Measurements from ENCODE around the gene SLC39A5. TPM values are rescaled to one million over a fixed set of nuclear protein-coding genes. Genes with fewer than 3 reads are reported as not detected.

The SLC39A5 gene
- total and polyA plus RNA-seq, 2 experiments from 2014 or later: not detected

GRCh38 chr12:56234746-56235436 is 5.0 kb downstream of the SLC39A5 start:
- no peak overlapping the region for H3K9ac ChIP-seq
- no peaks in the 10 kb centered on the region for H3K27me3 ChIP-seq (replicated peaks; ENCODE audit: insufficient read depth)
- H3K9me2 ChIP-seq (ENCODE audit: insufficient read depth): no peaks in the 10 kb centered on the region
- no peak for TF ChIP-seq EZH2 (IDR thresholded peaks at IDR 0.05; ENCODE audit: insufficient read depth, poor library complexity, severe bottlenecking)
- H3F3A ChIP-seq (ENCODE audit: insufficient read depth): peaks cover 10% of the 10 kb centered on the region; the same call in 1 of the 2 replicates
- in situ Hi-C loops (cut with MboI): no loop called here
- H3K9me3 ChIP-seq (ENCODE audit: low read depth): no peaks in the 10 kb centered on the region
- no peak overlapping the region for H3K4me3 ChIP-seq
- 61% methylated on average over 13 to 16 of the region's 16 CpGs for WGBS, 2 experiments (ENCODE audit: low coverage in 1 of 2, low lambda C conversion rate in 2 of 2, missing lambda C conversion rate in 2 of 2)
- no peaks in the 10 kb centered on the region for H4K20me1 ChIP-seq (ENCODE audit: insufficient read depth)
- DNase-seq: no peak
- no peak overlapping the region for H3K4me2 ChIP-seq (ENCODE audit: unreplicated experiment)
- H3K4me1 ChIP-seq (ENCODE audit: insufficient read depth): no peaks in the 10 kb centered on the region
- H3K27ac ChIP-seq: no peak overlapping the region
- H3K36me3 ChIP-seq (ENCODE audit: low read depth): no peaks in the 10 kb centered on the region; the same call in 1 of the 2 replicates
- no peak overlapping the region for H2AFZ ChIP-seq
- H3K79me2 ChIP-seq (ENCODE audit: insufficient read depth): no peaks in the 10 kb centered on the region

GRCh38 chr12:56236091-56236490 is 6.2 kb downstream of the SLC39A5 start:
- no peak overlapping the region for H2AFZ ChIP-seq
- no peaks in the 10 kb centered on the region for H3K79me2 ChIP-seq (ENCODE audit: insufficient read depth)
- WGBS, 2 experiments (ENCODE audit: low coverage in 1 of 2, low lambda C conversion rate in 2 of 2, missing lambda C conversion rate in 2 of 2): 88 to 97% methylated on average over 6 of the region's 6 CpGs
- no peak for DNase-seq
- no peak for TF ChIP-seq EZH2 (IDR thresholded peaks at IDR 0.05; ENCODE audit: insufficient read depth, poor library complexity, severe bottlenecking)
- no peak for TF ChIP-seq EZH2phosphoT487 (IDR thresholded peaks at IDR 0.05; ENCODE audit: insufficient read depth, low read depth)
- H3K4me3 ChIP-seq: no peak overlapping the region
- in situ Hi-C loops (cut with MboI): no loop called here
- no peaks in the 10 kb centered on the region for H3K4me1 ChIP-seq (ENCODE audit: insufficient read depth)
- no peak overlapping the region for H3K9ac ChIP-seq
- H3K9me3 ChIP-seq (ENCODE audit: low read depth): no peaks in the 10 kb centered on the region
- no peaks in the 10 kb centered on the region for H3K9me2 ChIP-seq (ENCODE audit: insufficient read depth)
- no peak overlapping the region for H3K4me2 ChIP-seq (ENCODE audit: unreplicated experiment)
- peaks cover 10% of the 10 kb centered on the region; the same call in 1 of the 2 replicates for H3F3A ChIP-seq (ENCODE audit: insufficient read depth)
- H3K36me3 ChIP-seq (ENCODE audit: low read depth): peaks cover 5% of the 10 kb centered on the region; the same call in 1 of the 2 replicates
- no peaks in the 10 kb centered on the region for H3K27me3 ChIP-seq (replicated peaks; ENCODE audit: insufficient read depth)
- H3K27ac ChIP-seq: no peak overlapping the region
- H4K20me1 ChIP-seq (ENCODE audit: insufficient read depth): no peaks in the 10 kb centered on the region

DNA sequence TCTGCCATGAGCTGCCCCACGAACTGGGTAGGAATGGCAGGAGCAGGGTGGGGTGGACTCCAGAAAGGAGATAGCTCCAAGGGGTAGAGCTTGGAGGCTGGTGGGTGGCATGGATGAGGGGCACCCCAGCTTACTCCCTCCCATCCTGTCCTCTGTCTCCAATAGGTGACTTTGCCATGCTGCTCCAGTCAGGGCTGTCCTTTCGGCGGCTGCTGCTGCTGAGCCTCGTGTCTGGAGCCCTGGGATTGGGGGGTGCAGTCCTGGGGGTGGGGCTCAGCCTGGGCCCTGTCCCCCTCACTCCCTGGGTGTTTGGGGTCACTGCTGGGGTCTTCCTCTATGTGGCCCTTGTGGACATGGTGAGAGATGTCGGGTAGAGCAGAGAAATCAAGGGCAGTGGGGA is 7.1 kb downstream of the SLC39A5 start:
- H4K20me1 ChIP-seq (ENCODE audit: insufficient read depth): no peaks in the 10 kb centered on the region
- in situ Hi-C loops (cut with MboI): no loop called here
- H3K4me3 ChIP-seq: no peak overlapping the region
- H3K9me3 ChIP-seq (ENCODE audit: low read depth): no peaks in the 10 kb centered on the region
- no peaks in the 10 kb centered on the region for H3K4me1 ChIP-seq (ENCODE audit: insufficient read depth)
- no peaks in the 10 kb centered on the region for H3K9me2 ChIP-seq (ENCODE audit: insufficient read depth)
- TF ChIP-seq EZH2 (IDR thresholded peaks at IDR 0.05; ENCODE audit: insufficient read depth, poor library complexity, severe bottlenecking) (no peak), EZH2phosphoT487 (IDR thresholded peaks at IDR 0.05; ENCODE audit: insufficient read depth, low read depth) (no peak)
- no peaks in the 10 kb centered on the region for H3K79me2 ChIP-seq (ENCODE audit: insufficient read depth)
- peaks cover 10% of the 10 kb centered on the region; the same call in 1 of the 2 replicates for H3F3A ChIP-seq (ENCODE audit: insufficient read depth)
- no peak for DNase-seq
- no peak overlapping the region for H3K9ac ChIP-seq
- no peak overlapping the region for H3K4me2 ChIP-seq (ENCODE audit: unreplicated experiment)
- 43 to 48% methylated on average over 2 to 5 of the region's 5 CpGs for WGBS, 2 experiments (ENCODE audit: low coverage in 1 of 2, low lambda C conversion rate in 2 of 2, missing lambda C conversion rate in 2 of 2)
- no peak overlapping the region for H3K27ac ChIP-seq
- peaks cover 11% of the 10 kb centered on the region; the same call in 1 of the 2 replicates for H3K36me3 ChIP-seq (ENCODE audit: low read depth)
- no peaks in the 10 kb centered on the region for H3K27me3 ChIP-seq (replicated peaks; ENCODE audit: insufficient read depth)
- H2AFZ ChIP-seq: no peak overlapping the region

GRCh38 chr12:56237552-56237951 is 7.7 kb downstream of the SLC39A5 start:
- no peak overlapping the region for H3K4me3 ChIP-seq
- H2AFZ ChIP-seq: no peak overlapping the region
- peaks cover 17% of the 10 kb centered on the region; the same call in 1 of the 2 replicates for H3K36me3 ChIP-seq (ENCODE audit: low read depth)
- no peak for TF ChIP-seq EZH2phosphoT487 (IDR thresholded peaks at IDR 0.05; ENCODE audit: insufficient read depth, low read depth)
- TF ChIP-seq EZH2 (IDR thresholded peaks at IDR 0.05; ENCODE audit: insufficient read depth, poor library complexity, severe bottlenecking): no peak
- H3K79me2 ChIP-seq (ENCODE audit: insufficient read depth): no peaks in the 10 kb centered on the region
- H4K20me1 ChIP-seq (ENCODE audit: insufficient read depth): no peaks in the 10 kb centered on the region
- in situ Hi-C loops (cut with MboI): no loop called here
- H3F3A ChIP-seq (ENCODE audit: insufficient read depth): peaks cover 10% of the 10 kb centered on the region; the same call in 1 of the 2 replicates
- no peaks in the 10 kb centered on the region for H3K27me3 ChIP-seq (replicated peaks; ENCODE audit: insufficient read depth)
- H3K9me3 ChIP-seq (ENCODE audit: low read depth): no peaks in the 10 kb centered on the region
- 82 to 84% methylated on average over 11 of the region's 11 CpGs for WGBS, 2 experiments (ENCODE audit: low coverage in 1 of 2, low lambda C conversion rate in 2 of 2, missing lambda C conversion rate in 2 of 2)
- H3K4me1 ChIP-seq (ENCODE audit: insufficient read depth): no peaks in the 10 kb centered on the region
- H3K4me2 ChIP-seq (ENCODE audit: unreplicated experiment): no peak overlapping the region
- H3K9me2 ChIP-seq (ENCODE audit: insufficient read depth): no peaks in the 10 kb centered on the region
- no peak overlapping the region for H3K9ac ChIP-seq
- no peak for DNase-seq
- no peak overlapping the region for H3K27ac ChIP-seq
